Spleen (tissue), 11 donors: ENCODE measurements around the gene ZNF71. TPM values are rescaled to one million over a fixed set of nuclear protein-coding genes. Genes with fewer than 3 reads are reported as not detected.
A peak's percentile ranks its signal among the peaks of the same experiment; 100 is the strongest.

Experiments used
- DNase-seq: peaks from one replicate; pipeline ENCODE4 v3.0.0-alpha.2; 2020
- H3K27ac ChIP-seq, 8 donors: fragments of 200-600 bp; sonication (generic) in 7 of 8; 1 replicate in 4 of 8; 2 replicates in 4 of 8; pipeline versions ENCODE4 v1.5.0 to v1.8.0; 2016 to 2021; ENCODE audit warnings: inconsistent platforms in 4 of 8, mild to moderate bottlenecking in 4 of 8, moderate library complexity in 1 of 8
- H3K27me3 ChIP-seq, 7 donors: fragments of 200-600 bp; sonication (generic) in 6 of 7; replicated peaks in 1 of 7; 1 replicate in 4 of 7; 2 replicates in 3 of 7; pipeline versions ENCODE4 v1.5.0 to v1.8.0; 2016 to 2021; ENCODE audit warnings: inconsistent platforms in 3 of 7, mild to moderate bottlenecking in 1 of 7
- H3K36me3 ChIP-seq, 6 donors: fragments of 200-600 bp; sonication (generic) in 5 of 6; 1 replicate in 4 of 6; 2 replicates in 2 of 6; pipeline versions ENCODE4 v1.5.0 to v1.8.0; 2016 to 2021; ENCODE audit warnings: inconsistent platforms in 2 of 6
- H3K4me1 ChIP-seq, 6 donors: fragments of 200-600 bp; sonication (generic) in 5 of 6; 1 replicate in 3 of 6; 2 replicates in 3 of 6; pipeline versions ENCODE4 v1.5.0 to v1.8.0; 2016 to 2021; ENCODE audit warnings: inconsistent platforms in 3 of 6
- H3K4me3 ChIP-seq, 8 donors: fragments of 200-600 bp; sonication (generic) in 7 of 8; 1 replicate in 4 of 8; 2 replicates in 4 of 8; pipeline versions ENCODE4 v1.5.0 to v1.8.0; 2016 to 2021; ENCODE audit warnings: inconsistent platforms in 4 of 8, mild to moderate bottlenecking in 4 of 8, moderate library complexity in 2 of 8
- H3K9me3 ChIP-seq, 8 donors: fragments of 200-600 bp; sonication (generic) in 7 of 8; 1 replicate in 4 of 8; 2 replicates in 4 of 8; pipeline versions ENCODE4 v1.5.0 to v1.8.0; 2016 to 2021; ENCODE audit warnings: inconsistent platforms in 4 of 8
- CTCF ChIP-seq, 11 experiments: fragments of 200-600 bp in 7 of 11; fragments of 450-650 bp in 4 of 11; sonication (generic) in 4 of 11; IDR thresholded peaks in 8 of 11; conservative IDR thresholded peaks in 3 of 11; 1 replicate in 7 of 11; 2 replicates in 4 of 11; pipeline versions ENCODE4 v1.4.0 to v1.8.0; 2016 to 2021; ENCODE audit warnings: antibody characterized with exemption in 11 of 11, inconsistent platforms in 4 of 11, mild to moderate bottlenecking in 1 of 11
- POLR2A ChIP-seq, 3 donors: fragments of 450-650 bp; IDR thresholded peaks; one replicate each; pipeline ENCODE4 v1.5.1; 2017; ENCODE audit warnings: antibody characterized with exemption in 3 of 3, mild to moderate bottlenecking in 1 of 3
- POLR2AphosphoS5 ChIP-seq, 3 donors: sonication (generic); formaldehyde crosslinking; IDR thresholded peaks; one replicate each; pipeline ENCODE4 v1.5.1; 2017; ENCODE audit warnings: antibody characterized with exemption in 3 of 3
- WGBS, 5 donors: extraction: QIAGEN DNeasy Blood & Tissue Kit in 3 of 5; methylation state at CpG; one replicate each; pipeline versions ENCODE4 v1.1.5 to v1.1.7; 2013 to 2018; 5-methylcytosine and 5-hydroxymethylcytosine counted together
- intact Hi-C: fragments of 100-400 bp; cut with DNase I; formaldehyde crosslinking; loops from one replicate; pipeline ENCODE4 v1.15.0; 2023; ENCODE audit warnings: low total_unique reads
- polyA plus RNA-seq, 3 donors: library from polyadenylated mRNA; stranded (reverse); fragments of 200-250 nt; gene quantifications; one replicate each; pipeline ENCODE4 v1.2.1, GENCODE V29; 2013
- total RNA-seq, 7 donors: library from RNA; depleted of rRNA in 3 of 7; stranded (reverse); fragments of >200 nt in 3 of 7; fragmentation: NEBNext Ultra II Directional in 4 of 7; extraction: Animal tissue kit (Norgen Biotek cat#: 25700) in 4 of 7; gene quantifications; one replicate each; pipeline versions ENCODE4 v1.1.0 to v1.2.1, GENCODE V29; 2016 to 2021
- donor health status: healthy with polysubstance abuse.
- donor health status: DM: no; HTN: no; CAD: no; lungs with moderate emphysema.
- donor health status: DM: no; HTN: no; CAD: no.
- donor health status: Bipolar disorder and iron deficiency.
- donor health status: healthy.
- donor health status: DM: no; HTN: no; CAD: no.
- donor health status: DM: yes; HTN: yes; CAD: no.

ZNF71 gene
- total and polyA plus RNA-seq, 10 donors = 2.0 to 9.8 (median 6.4) TPM

DNA sequence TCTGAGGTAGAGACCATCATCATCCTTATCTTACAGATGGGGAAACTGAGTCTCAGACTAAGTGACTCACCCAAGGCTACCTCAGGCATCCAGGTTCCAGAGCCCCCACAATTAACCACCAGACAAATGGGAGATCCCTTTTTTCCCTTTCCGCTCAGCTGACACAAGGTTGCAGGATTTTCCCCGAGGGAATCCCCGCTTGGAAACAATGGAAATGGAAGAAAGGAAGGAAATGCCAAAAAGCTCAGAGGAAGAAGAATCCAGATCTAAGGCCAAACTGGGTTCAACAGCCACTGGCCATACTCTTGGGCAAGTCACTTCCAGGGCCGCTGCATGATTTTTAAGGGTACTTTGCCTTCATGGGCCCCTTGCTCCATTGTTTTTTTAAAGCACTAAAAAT is 1.6 kb downstream of the ZNF71 start:
- Histone ChIP-seq H3K36me3 (peaks cover 0 to 35% (median 10%) of the 10 kb centered on the region in 6 donors), H3K4me3 (peak overlapping the region in 1 of 8 donors; percentile 98), H3K27me3 (no peaks in the 10 kb centered on the region), H3K27ac (peak overlapping the region in 3 of 8 donors; percentile 31 to 43 (median 32)), H3K4me1 (peaks cover 0 to 25% (median 12%) of the 10 kb centered on the region in 6 donors), H3K9me3 (peaks cover 0 to 55% (median 42%) of the 10 kb centered on the region in 8 donors)
- intact Hi-C loops = no loop called here
- no peak for DNase-seq
- 56 to 76% (median 66%) methylated on average over 4 of the region's 4 CpGs for WGBS, 5 donors
- no peak for TF ChIP-seq POLR2A (IDR thresholded peaks at IDR 0.05)
- TF ChIP-seq POLR2AphosphoS5 (IDR thresholded peaks at IDR 0.05) = no peak
- TF ChIP-seq CTCF (IDR thresholded peaks at IDR 0.05 in 8 of 11, conservative IDR thresholded peaks at IDR 0.05 in 3 of 11) = no peak

DNA sequence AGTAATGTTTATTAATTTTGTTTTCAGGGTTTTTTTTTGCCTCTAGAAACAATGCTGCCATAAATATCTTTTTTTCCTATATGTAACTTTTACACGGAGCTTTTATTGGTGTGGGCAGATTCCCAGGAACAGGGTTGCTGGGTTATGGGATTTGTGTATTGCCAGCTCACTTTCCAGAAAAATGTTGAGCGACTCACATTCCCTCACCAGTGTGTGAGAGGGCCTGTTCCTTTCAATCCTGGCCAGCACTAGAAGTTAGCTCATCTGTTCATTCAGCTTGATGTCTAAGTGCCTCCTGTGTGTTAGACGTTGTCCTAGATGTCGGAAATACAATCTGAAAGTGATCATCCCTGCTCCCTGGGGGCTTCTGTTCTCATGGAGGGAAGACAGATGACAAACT is 2.6 kb downstream of the ZNF71 start:
- no peak for DNase-seq
- intact Hi-C loops = no loop called here
- no peak for TF ChIP-seq POLR2AphosphoS5 (IDR thresholded peaks at IDR 0.05)
- WGBS, 5 donors = 94 to 98% (median 96%) methylated on average over 4 of the region's 4 CpGs
- Histone ChIP-seq H3K4me3 (no peak overlapping the region), H3K36me3 (peaks cover 0 to 45% (median 16%) of the 10 kb centered on the region in 6 donors), H3K27me3 (no peaks in the 10 kb centered on the region), H3K4me1 (peaks cover 0 to 25% (median 12%) of the 10 kb centered on the region in 6 donors), H3K9me3 (peaks cover 0 to 55% (median 46%) of the 10 kb centered on the region in 8 donors), H3K27ac (no peak overlapping the region)

- H3K27me3 ChIP-seq = no peaks in the 10 kb centered on the region
- WGBS, 5 donors = 85 to 99% (median 92%) methylated on average over 2 to 3 of the region's 3 CpGs
These were observed 6.3 kb downstream of the ZNF71 start for GRCh38 chr19:56601375-56601774.

GRCh38 chr19:56603829-56604228 is 8.7 kb downstream of the ZNF71 start:
- H3K4me1 ChIP-seq = no peaks in the 10 kb centered on the region
- peaks cover 11 to 96% (median 91%) of the 10 kb centered on the region in 8 donors for H3K9me3 ChIP-seq
- TF ChIP-seq POLR2A (IDR thresholded peaks at IDR 0.05) (no peak), CTCF (IDR thresholded peaks at IDR 0.05 in 8 of 11, conservative IDR thresholded peaks at IDR 0.05 in 3 of 11) (no peak), POLR2AphosphoS5 (IDR thresholded peaks at IDR 0.05) (no peak)
- peaks cover 0 to 88% (median 26%) of the 10 kb centered on the region in 6 donors for H3K36me3 ChIP-seq
- H3K27ac ChIP-seq = no peak overlapping the region
- no peak for DNase-seq
- WGBS, 5 donors = 79 to 88% (median 82%) methylated on average over 6 of the region's 6 CpGs
- intact Hi-C loops = no loop called here
- no peak overlapping the region for H3K4me3 ChIP-seq
- H3K27me3 ChIP-seq = no peaks in the 10 kb centered on the region

More at GRCh38 chr19:56601375-56601774, 6.3 kb downstream of the ZNF71 start:
- TF ChIP-seq POLR2AphosphoS5 (IDR thresholded peaks at IDR 0.05) = no peak
- TF ChIP-seq CTCF (IDR thresholded peaks at IDR 0.05 in 8 of 11, conservative IDR thresholded peaks at IDR 0.05 in 3 of 11) = no peak
- no peak overlapping the region for H3K4me3 ChIP-seq
- H3K36me3 ChIP-seq = peaks cover 0 to 82% (median 26%) of the 10 kb centered on the region in 6 donors
- H3K27ac ChIP-seq = no peak overlapping the region
- H3K4me1 ChIP-seq = peaks cover 0 to 8% (median 4%) of the 10 kb centered on the region in 6 donors
- intact Hi-C loops = no loop called here
- peaks cover 11 to 86% (median 79%) of the 10 kb centered on the region in 8 donors for H3K9me3 ChIP-seq
- no peak for DNase-seq
